Measurements from ENCODE around the gene CADM2.

Gene CADM2

DNA sequence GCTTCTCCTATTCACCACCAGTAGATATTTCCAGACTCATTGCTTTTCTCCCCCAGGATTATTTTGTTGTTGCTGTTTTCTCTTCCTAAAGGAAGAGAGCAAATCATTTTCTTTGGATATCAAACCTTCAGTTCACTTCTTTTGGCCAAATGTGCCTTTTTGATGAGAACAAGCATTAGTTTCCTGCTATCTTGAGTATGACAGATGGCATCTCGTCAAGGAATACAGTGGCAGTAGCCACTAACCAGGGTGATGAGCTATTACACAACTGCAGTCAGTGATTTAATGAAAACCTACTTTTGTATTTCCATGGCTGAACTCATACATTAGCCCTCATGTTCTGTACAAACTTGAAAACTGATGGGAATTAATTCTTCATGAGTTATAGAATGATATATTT lies 354.6 kb downstream of the CADM2 start (continued):
- TF ChIP-seq, protein P1, sequence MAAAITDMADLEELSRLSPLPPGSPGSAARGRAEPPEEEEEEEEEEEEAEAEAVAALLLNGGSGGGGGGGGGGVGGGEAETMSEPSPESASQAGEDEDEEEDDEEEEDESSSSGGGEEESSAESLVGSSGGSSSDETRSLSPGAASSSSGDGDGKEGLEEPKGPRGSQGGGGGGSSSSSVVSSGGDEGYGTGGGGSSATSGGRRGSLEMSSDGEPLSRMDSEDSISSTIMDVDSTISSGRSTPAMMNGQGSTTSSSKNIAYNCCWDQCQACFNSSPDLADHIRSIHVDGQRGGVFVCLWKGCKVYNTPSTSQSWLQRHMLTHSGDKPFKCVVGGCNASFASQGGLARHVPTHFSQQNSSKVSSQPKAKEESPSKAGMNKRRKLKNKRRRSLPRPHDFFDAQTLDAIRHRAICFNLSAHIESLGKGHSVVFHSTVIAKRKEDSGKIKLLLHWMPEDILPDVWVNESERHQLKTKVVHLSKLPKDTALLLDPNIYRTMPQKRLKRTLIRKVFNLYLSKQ (tag by site-specific recombination; IDR thresholded peaks at IDR 0.05; ENCODE audit: borderline replicate concordance): no peak
- TF ChIP-seq ZNF473 (tag by site-specific recombination; IDR thresholded peaks at IDR 0.05): no peak
- TF ChIP-seq ZNF248 (tag by site-specific recombination; IDR thresholded peaks at IDR 0.05): no peak
- TF ChIP-seq ZNF558 (tag by site-specific recombination; IDR thresholded peaks at IDR 0.05): no peak
- no peak for TF ChIP-seq ZNF626 (tag by site-specific recombination; IDR thresholded peaks at IDR 0.05)

DNA sequence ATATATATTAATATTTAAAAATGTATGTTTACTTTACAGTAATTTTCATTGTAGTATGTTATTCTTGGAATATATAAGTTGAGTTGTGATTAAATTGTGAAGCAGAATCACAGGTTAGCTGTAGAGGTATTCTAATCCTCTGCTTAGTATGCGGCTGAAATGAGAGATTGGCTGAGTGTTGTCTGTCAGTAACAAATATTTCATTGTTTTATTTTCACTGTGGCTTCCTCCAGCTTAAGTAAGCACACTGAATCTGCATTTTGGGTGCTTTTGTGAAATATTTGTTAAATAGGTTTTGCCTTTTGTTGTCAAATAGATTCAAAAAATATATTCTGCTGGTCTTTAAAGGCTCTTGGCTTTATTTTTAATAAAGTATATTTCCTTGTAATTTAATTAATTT lies 357.5 kb downstream of the CADM2 start:
- Histone ChIP-seq H3K36me3 (ENCODE audit: control insufficient read depth in 2 of 2, insufficient read depth in 1 of 2, low read length in 2 of 2) (no peaks in the 10 kb centered on the region), H3K4me1 (ENCODE audit: control insufficient read depth, insufficient read depth, low read length) (no peaks in the 10 kb centered on the region), H3K27ac (ENCODE audit: extremely low read depth, low read depth, low read length) (no peak overlapping the region), H3K9me3 (ENCODE audit: control insufficient read depth, insufficient read depth, low read depth, low read length) (no peaks in the 10 kb centered on the region), H3K4me3 (ENCODE audit: low read depth, low read length) (no peak overlapping the region)
- TF ChIP-seq WT1 (tag by site-specific recombination; IDR thresholded peaks at IDR 0.05) (no peak), ZNF292 (tag by site-specific recombination; IDR thresholded peaks at IDR 0.05; ENCODE audit: borderline replicate concordance, low read depth) (no peak), SP7 (tag by site-specific recombination; IDR thresholded peaks at IDR 0.05) (no peak), ZNF596 (tag by site-specific recombination; IDR thresholded peaks at IDR 0.05) (no peak)
- ChIA-PET POLR2A (no interaction called here), CTCF (interaction anchor here (0.7 kb wide), 1 partner anchor 878 kb away, joined by 3 read pairs; no protein-coding TSS in a partner anchor)

DNA sequence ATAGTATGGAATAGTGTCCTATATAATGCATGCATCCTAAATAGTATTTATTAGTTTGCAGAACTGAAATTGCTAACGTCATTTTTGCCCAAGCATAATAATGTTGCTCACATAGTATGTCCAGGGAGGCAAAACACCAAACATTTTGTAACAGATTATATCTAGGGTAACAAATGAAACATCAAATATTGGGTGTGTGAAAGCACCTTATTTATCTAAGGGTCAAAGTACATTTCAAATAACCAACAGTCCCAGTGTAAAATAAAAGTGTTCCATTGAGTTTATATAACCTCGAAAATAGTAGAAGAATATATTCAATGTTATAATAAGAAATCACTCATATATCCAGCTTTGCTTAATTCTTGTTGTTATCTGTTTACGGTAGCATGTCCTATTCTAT lies 363.1 kb downstream of the CADM2 start:
- ChIA-PET POLR2A (no interaction called here), CTCF (no interaction called here)
- H3K9me3 ChIP-seq (ENCODE audit: control insufficient read depth, insufficient read depth, low read depth, low read length): no peaks in the 10 kb centered on the region
- no peaks in the 10 kb centered on the region for H3K36me3 ChIP-seq (ENCODE audit: control insufficient read depth in 2 of 2, insufficient read depth in 1 of 2, low read length in 2 of 2)
- no peak overlapping the region for H3K27ac ChIP-seq (ENCODE audit: extremely low read depth, low read depth, low read length)
- TF ChIP-seq, protein P2, sequence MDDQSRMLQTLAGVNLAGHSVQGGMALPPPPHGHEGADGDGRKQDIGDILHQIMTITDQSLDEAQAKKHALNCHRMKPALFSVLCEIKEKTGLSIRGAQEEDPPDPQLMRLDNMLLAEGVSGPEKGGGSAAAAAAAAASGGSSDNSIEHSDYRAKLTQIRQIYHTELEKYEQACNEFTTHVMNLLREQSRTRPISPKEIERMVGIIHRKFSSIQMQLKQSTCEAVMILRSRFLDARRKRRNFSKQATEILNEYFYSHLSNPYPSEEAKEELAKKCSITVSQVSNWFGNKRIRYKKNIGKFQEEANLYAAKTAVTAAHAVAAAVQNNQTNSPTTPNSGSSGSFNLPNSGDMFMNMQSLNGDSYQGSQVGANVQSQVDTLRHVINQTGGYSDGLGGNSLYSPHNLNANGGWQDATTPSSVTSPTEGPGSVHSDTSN (CRISPR knock-in tag; IDR thresholded peaks at IDR 0.05): no peak
- TF ChIP-seq REPIN1 (tag by site-specific recombination; IDR thresholded peaks at IDR 0.05; ENCODE audit: low read depth) (no peak), ZNF324 (tag by site-specific recombination; IDR thresholded peaks at IDR 0.05) (no peak), ZNF350 (tag by site-specific recombination; IDR thresholded peaks at IDR 0.05) (no peak), ZNF133 (tag by site-specific recombination; IDR thresholded peaks at IDR 0.05) (no peak)
- TF ChIP-seq, protein P3, sequence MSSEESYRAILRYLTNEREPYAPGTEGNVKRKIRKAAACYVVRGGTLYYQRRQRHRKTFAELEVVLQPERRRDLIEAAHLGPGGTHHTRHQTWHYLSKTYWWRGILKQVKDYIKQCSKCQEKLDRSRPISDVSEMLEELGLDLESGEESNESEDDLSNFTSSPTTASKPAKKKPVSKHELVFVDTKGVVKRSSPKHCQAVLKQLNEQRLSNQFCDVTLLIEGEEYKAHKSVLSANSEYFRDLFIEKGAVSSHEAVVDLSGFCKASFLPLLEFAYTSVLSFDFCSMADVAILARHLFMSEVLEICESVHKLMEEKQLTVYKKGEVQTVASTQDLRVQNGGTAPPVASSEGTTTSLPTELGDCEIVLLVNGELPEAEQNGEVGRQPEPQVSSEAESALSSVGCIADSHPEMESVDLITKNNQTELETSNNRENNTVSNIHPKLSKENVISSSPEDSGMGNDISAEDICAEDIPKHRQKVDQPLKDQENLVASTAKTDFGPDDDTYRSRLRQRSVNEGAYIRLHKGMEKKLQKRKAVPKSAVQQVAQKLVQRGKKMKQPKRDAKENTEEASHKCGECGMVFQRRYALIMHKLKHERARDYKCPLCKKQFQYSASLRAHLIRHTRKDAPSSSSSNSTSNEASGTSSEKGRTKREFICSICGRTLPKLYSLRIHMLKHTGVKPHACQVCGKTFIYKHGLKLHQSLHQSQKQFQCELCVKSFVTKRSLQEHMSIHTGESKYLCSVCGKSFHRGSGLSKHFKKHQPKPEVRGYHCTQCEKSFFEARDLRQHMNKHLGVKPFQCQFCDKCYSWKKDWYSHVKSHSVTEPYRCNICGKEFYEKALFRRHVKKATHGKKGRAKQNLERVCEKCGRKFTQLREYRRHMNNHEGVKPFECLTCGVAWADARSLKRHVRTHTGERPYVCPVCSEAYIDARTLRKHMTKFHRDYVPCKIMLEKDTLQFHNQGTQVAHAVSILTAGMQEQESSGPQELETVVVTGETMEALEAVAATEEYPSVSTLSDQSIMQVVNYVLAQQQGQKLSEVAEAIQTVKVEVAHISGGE (tag by site-specific recombination; conservative IDR thresholded peaks at IDR 0.05; ENCODE audit: low read depth): no peak
- no peaks in the 10 kb centered on the region for H3K4me1 ChIP-seq (ENCODE audit: control insufficient read depth, insufficient read depth, low read length)
- no peak overlapping the region for H3K4me3 ChIP-seq (ENCODE audit: low read depth, low read length)

DNA sequence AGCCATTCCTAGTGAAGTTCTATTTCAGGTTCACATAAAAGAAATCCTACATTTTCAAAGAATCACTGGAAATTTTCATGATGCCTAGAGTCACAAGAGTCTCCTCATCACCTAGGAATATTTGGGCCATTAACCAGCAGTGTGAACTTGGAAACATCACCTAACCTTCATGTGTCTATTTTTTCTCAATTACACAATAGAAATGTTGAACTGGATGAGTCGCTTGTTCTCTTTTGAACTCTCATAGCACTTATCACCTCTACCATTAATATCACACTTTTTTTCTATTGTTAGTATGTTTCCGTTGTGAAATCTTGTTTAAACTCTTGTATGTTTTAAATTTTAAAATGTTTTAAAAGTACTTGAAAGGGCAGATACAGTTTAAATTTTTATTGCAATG lies 371.3 kb downstream of the CADM2 start:
- TF ChIP-seq ZEB2 (tag by site-specific recombination; IDR thresholded peaks at IDR 0.05) (no peak), ZFP37 (tag by site-specific recombination; IDR thresholded peaks at IDR 0.05) (no peak), ZNF624 (tag by site-specific recombination; IDR thresholded peaks at IDR 0.05) (no peak), ZNF146 (tag by site-specific recombination; IDR thresholded peaks at IDR 0.05) (no peak), SETDB1 (IDR thresholded peaks at IDR 0.05; ENCODE audit: insufficient read length, low read length) (no peak), WT1 (tag by site-specific recombination; IDR thresholded peaks at IDR 0.05) (no peak), SP7 (tag by site-specific recombination; IDR thresholded peaks at IDR 0.05) (no peak), ZNF157 (tag by site-specific recombination; IDR thresholded peaks at IDR 0.05) (no peak), ZBTB48 (tag by site-specific recombination; IDR thresholded peaks at IDR 0.05) (no peak)
- TF ChIP-seq, protein P4, sequence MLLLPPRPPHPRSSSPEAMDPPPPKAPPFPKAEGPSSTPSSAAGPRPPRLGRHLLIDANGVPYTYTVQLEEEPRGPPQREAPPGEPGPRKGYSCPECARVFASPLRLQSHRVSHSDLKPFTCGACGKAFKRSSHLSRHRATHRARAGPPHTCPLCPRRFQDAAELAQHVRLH (tag by site-specific recombination; IDR thresholded peaks at IDR 0.05): no peak
- TF ChIP-seq, protein P2 (CRISPR knock-in tag; IDR thresholded peaks at IDR 0.05): no peak
- H3K36me3 ChIP-seq (ENCODE audit: control insufficient read depth in 2 of 2, insufficient read depth in 1 of 2, low read length in 2 of 2): no peaks in the 10 kb centered on the region
- H3K4me1 ChIP-seq (ENCODE audit: control insufficient read depth, insufficient read depth, low read length): no peaks in the 10 kb centered on the region
- no peak overlapping the region for H3K27ac ChIP-seq (ENCODE audit: extremely low read depth, low read depth, low read length)
- ChIA-PET CTCF (no interaction called here), POLR2A (no interaction called here)
- H3K9me3 ChIP-seq (ENCODE audit: control insufficient read depth, insufficient read depth, low read depth, low read length): no peaks in the 10 kb centered on the region
- H3K4me3 ChIP-seq (ENCODE audit: low read depth, low read length): no peak overlapping the region
